ENCODE data around the gene ACAD8.
"Not testable (repeated sequence)": the region's sequence is repeated elsewhere in the genome, so short reads cannot be mapped to it uniquely, and the experiment has no call there.

ACAD8 gene

GRCh38 chr11:134240592-134240991 is 12.8 kb upstream of the ACAD8 start:
- no peak for DNase-seq

- DNase-seq, result no peak
These were observed 11.0 kb upstream of the ACAD8 start for GRCh38 chr11:134242376-134242775.

GRCh38 chr11:134243913-134244312 is 9.5 kb upstream of the ACAD8 start:
- no peak for DNase-seq

GRCh38 chr11:134244593-134244992 is 8.8 kb upstream of the ACAD8 start:
- DNase-seq, result no peak

- DNase-seq, result no peak
These were observed 7.9 kb upstream of the ACAD8 start for GRCh38 chr11:134245434-134245833.

GRCh38 chr11:134246100-134246499 is 7.3 kb upstream of the ACAD8 start:
- DNase-seq, result no peak

GRCh38 chr11:134246678-134247077 is 6.7 kb upstream of the ACAD8 start:
- DNase-seq, result no peak

- no peak for DNase-seq
These were observed 4.4 kb upstream of the ACAD8 start for GRCh38 chr11:134248910-134249480.

GRCh38 chr11:134250246-134250645 is 3.1 kb upstream of the ACAD8 start:
- no peak for DNase-seq

- DNase-seq, result no peak
These were observed 2.7 kb upstream of the ACAD8 start for GRCh38 chr11:134250675-134251074.

- no peak for DNase-seq
These were observed 801 bp upstream of the ACAD8 start for GRCh38 chr11:134252346-134253187.

GRCh38 chr11:134254433-134255183 is 1.2 kb downstream of the ACAD8 start:
- DNase-seq, result no peak

GRCh38 chr11:134255184-134255561 is 1.8 kb downstream of the ACAD8 start:
- DNase-seq, result not testable (repeated sequence)

- DNase-seq, result no peak
These were observed 3.7 kb downstream of the ACAD8 start for GRCh38 chr11:134257101-134257500.

GRCh38 chr11:134258577-134258976 is 5.2 kb downstream of the ACAD8 start:
- DNase-seq, result no peak

- no peak for DNase-seq
These were observed 7.1 kb downstream of the ACAD8 start for GRCh38 chr11:134260503-134260902.

GRCh38 chr11:134260983-134261382 is 7.6 kb downstream of the ACAD8 start:
- no peak for DNase-seq

GRCh38 chr11:134261626-134262488 is 8.5 kb downstream of the ACAD8 start:
- no peak for DNase-seq

- no peak for DNase-seq
These were observed 11.8 kb downstream of the ACAD8 start for GRCh38 chr11:134264966-134265764.

- DNase-seq, result no peak
These were observed 13.1 kb downstream of the ACAD8 start for GRCh38 chr11:134266440-134266839.

GRCh38 chr11:134266841-134267251 is 13.5 kb downstream of the ACAD8 start:
- DNase-seq, result no peak

- no peak for DNase-seq
These were observed 14.1 kb downstream of the ACAD8 start for GRCh38 chr11:134267461-134267860.
